Measurements from ENCODE around the gene ERC2. TPM values are rescaled to one million over a fixed set of nuclear protein-coding genes. Genes with fewer than 3 reads are reported as not detected.
A peak's percentile ranks its signal among the peaks of the same experiment; 100 is the strongest.

ERC2 gene
- total and polyA plus RNA-seq, 2 of the 8 experiments (the other 6 are each of a cell fraction or from before 2014, with no cell fraction given) = 16.4 to 22.8 TPM

- Histone ChIP-seq H4K91ac (replicated peaks; ENCODE audit: insufficient read length, low read length) (peak overlapping the region; percentile 61), H2BK12ac (ENCODE audit: low read depth, low read length) (peak overlapping the region; percentile 63; the same call in 1 of the 2 replicates), H2BK20ac (ENCODE audit: low read length) (peak overlapping the region; percentile 3), H3K27me3 (replicated peaks in 1 of 4; ENCODE audit: control insufficient read depth in 3 of 4, extremely low read depth in 1 of 4, insufficient read depth in 3 of 4, low read length in 3 of 4) (no peaks in the 10 kb centered on the region), H2AK5ac (ENCODE audit: low read depth, low read length) (no peak overlapping the region), H3K4me3 (ENCODE audit: extremely low read depth in 1 of 4, insufficient read depth in 2 of 4, low read depth in 3 of 4, low read length in 4 of 4) (no peak overlapping the region; a peak in 2 of 8 replicates), H2BK15ac (ENCODE audit: low read length) (peak overlapping the region; percentile 6; the same call in 1 of the 2 replicates), H3K27ac (ENCODE audit: low read depth, low read length) (no peak overlapping the region), H3K23me2 (ENCODE audit: low read depth, low read length) (no peaks in the 10 kb centered on the region), H4K8ac (ENCODE audit: extremely low read depth, insufficient read depth, low read length) (no peak overlapping the region), H2BK5ac (ENCODE audit: low read depth, low read length) (peak overlapping the region; percentile 19; the same call in 1 of the 2 replicates), H3K56ac (replicated peaks; ENCODE audit: insufficient read length, low read depth, low read length) (no peak overlapping the region), H4K5ac (ENCODE audit: insufficient read length, low read depth, low read length) (peak overlapping the region; percentile 23), H3K4me1 (replicated peaks in 1 of 4; ENCODE audit: control insufficient read depth in 3 of 4, insufficient read depth in 4 of 4, low read length in 3 of 4) (peaks cover 7 to 16% (median 14%) of the 10 kb centered on the region in 4 experiments), H3K14ac (ENCODE audit: insufficient read length) (no peak overlapping the region), H3K23ac (ENCODE audit: insufficient read length) (no peak overlapping the region), H2AFZ (ENCODE audit: low read length) (peak overlapping the region; percentile 13; the same call in 1 of the 2 replicates), H4K20me1 (replicated peaks in 1 of 2; ENCODE audit: control insufficient read depth in 1 of 2, insufficient read depth in 2 of 2, low read length in 2 of 2) (no peaks in the 10 kb centered on the region), H3K9me3 (ENCODE audit: insufficient read depth in 2 of 2, low read depth in 1 of 2, low read length in 1 of 2) (no peaks in the 10 kb centered on the region), H2BK120ac (replicated peaks; ENCODE audit: low read depth, low read length) (peak overlapping the region; percentile 70), H3K36me3 (ENCODE audit: control insufficient read depth in 2 of 4, insufficient read depth in 4 of 4, low read length in 3 of 4) (no peaks in the 10 kb centered on the region), H3K79me2 (ENCODE audit: control insufficient read depth in 1 of 2, insufficient read depth in 2 of 2, low read length in 2 of 2) (no peaks in the 10 kb centered on the region), H3K9ac (replicated peaks in 1 of 4; ENCODE audit: extremely low read depth in 1 of 4, low read depth in 3 of 4, low read length in 3 of 4) (no peak overlapping the region), H3K4me2 (ENCODE audit: insufficient read depth in 1 of 2, low read depth in 2 of 2, low read length in 2 of 2) (peak overlapping the region in 1 of 2 experiments; percentile 4; a peak in 1 of 4 replicates), H3K18ac (ENCODE audit: extremely low read depth, low read length) (peak overlapping the region; percentile 26; the same call in 1 of the 2 replicates), H3K79me1 (ENCODE audit: low read depth, low read length) (no peaks in the 10 kb centered on the region), H3K4ac (replicated peaks; ENCODE audit: insufficient read length, low read depth, low read length) (peak overlapping the region; percentile 6)
- WGBS, 2 experiments (ENCODE audit: extremely low coverage in 1 of 2, insufficient coverage in 1 of 2, insufficient read length in 1 of 2, insufficient replicate concordance in 2 of 2, low coverage in 1 of 2, low lambda C conversion rate in 2 of 2, missing lambda C conversion rate in 1 of 2) = 51% methylated on average over 6 of the region's 6 CpGs; no CpG with 5 or more reads in 1 of the 2 experiments
- no peak for TF ChIP-seq RXRA (IDR thresholded peaks at IDR 0.05; ENCODE audit: insufficient read depth, low read depth, low read length)
- TF ChIP-seq USF2 (IDR thresholded peaks at IDR 0.05; ENCODE audit: low read length) = no peak
- no peak for TF ChIP-seq ATF3 (IDR thresholded peaks at IDR 0.05; ENCODE audit: insufficient read depth, low read depth, low read length)
- no peak for TF ChIP-seq SP4 (IDR thresholded peaks at IDR 0.05; ENCODE audit: low read length)
- TF ChIP-seq NANOG (IDR thresholded peaks at IDR 0.05; ENCODE audit: insufficient read depth, low read depth, low read length, poor library complexity, severe bottlenecking) = no peak
- DNase-seq (ENCODE audit: low read depth in 1 of 2, low spot score in 2 of 2) = no peak
- FAIRE-seq = peak; percentile 81
- ChIA-PET CTCF (ENCODE audit: partially characterized antibody) (interaction anchor here (0.7 to 1.4 kb wide), 5 partner anchors 19 to 233 kb away, joined by 3 to 4 read pairs (median 3); no protein-coding TSS in a partner anchor), POLR2A (ENCODE audit: partially characterized antibody) (interaction anchor here (1.3 to 1.8 kb wide), 2 partner anchors 10 to 49 kb away, joined by 3 to 6 read pairs; no protein-coding TSS in a partner anchor)
Observed at GRCh38 chr3:55521738-55522421, 946.4 kb downstream of the ERC2 start.

Data from H1 (cell line).